H1 (cell line): ENCODE results near the gene MFAP5. TPM values are rescaled to one million over a fixed set of nuclear protein-coding genes. Genes with fewer than 3 reads are reported as not detected.
A peak's percentile ranks its signal among the peaks of the same experiment; 100 is the strongest.

Source experiments
- CTCF ChIA-PET: fragments of 300-600 bp; sonication (Branson Sonifier 250); formaldehyde crosslinking; loops from one replicate; lab custom pipeline; 2021; ENCODE audit not compliant: partially characterized antibody; lab: Charles Lee
- POLR2A ChIA-PET: fragments of 300-600 bp; sonication (Branson Sonifier 250); formaldehyde crosslinking; loops from one replicate; lab custom pipeline; 2021; ENCODE audit warnings: inconsistent platforms; ENCODE audit not compliant: partially characterized antibody; lab: Charles Lee
- DNase-seq, 2 experiments: peaks; one replicate each; pipeline versions ENCODE4 v3.0.0 to v3.0.0-alpha.2; 2010 to 2022; ENCODE audit warnings: low spot score in 2 of 2, low read depth in 1 of 2, mixed read lengths in 1 of 2
- FAIRE-seq: peaks from 2 replicates; lab custom pipeline; 2011; peaks lifted over from hg19 to GRCh38; lab: Jason Lieb, UNC
- H2AFZ ChIP-seq: 2 replicates; pipeline ENCODE4 v1.8.1; 2012; ENCODE audit warnings: low read length, inconsistent platforms
- H2AK5ac ChIP-seq: 2 replicates; pipeline ENCODE4 v1.6.1; 2013; ENCODE audit warnings: low read depth, low read length
- H2BK120ac ChIP-seq: replicated peaks from 2 replicates; pipeline ENCODE3; 2013; ENCODE audit warnings: low read depth, low read length, inconsistent platforms
- H2BK12ac ChIP-seq: 2 replicates; pipeline ENCODE4 v1.6.1; 2013; ENCODE audit warnings: low read depth, low read length
- H2BK15ac ChIP-seq: 2 replicates; pipeline ENCODE4 v1.6.1; 2013; ENCODE audit warnings: low read length
- H2BK20ac ChIP-seq: 2 replicates; pipeline ENCODE4 v1.6.1; 2013; ENCODE audit warnings: low read length
- H2BK5ac ChIP-seq: 2 replicates; pipeline ENCODE4 v1.6.1; 2013; ENCODE audit warnings: low read depth, low read length
- H3K14ac ChIP-seq: 2 replicates; pipeline ENCODE4 v1.6.1; 2013; ENCODE audit warnings: inconsistent platforms; ENCODE audit not compliant: insufficient read length
- H3K18ac ChIP-seq: 2 replicates; pipeline ENCODE4 v1.6.1; 2013; ENCODE audit warnings: low read length; ENCODE audit errors: extremely low read depth
- H3K23ac ChIP-seq: 2 replicates; pipeline ENCODE4 v1.6.1; 2013; ENCODE audit warnings: inconsistent platforms; ENCODE audit not compliant: insufficient read length
- H3K23me2 ChIP-seq: 2 replicates; pipeline ENCODE4 v1.6.1; 2013; ENCODE audit warnings: low read depth, low read length
- H3K27ac ChIP-seq: 2 replicates; pipeline ENCODE4 v1.6.1; 2011; ENCODE audit warnings: low read depth, low read length, inconsistent platforms
- H3K27me3 ChIP-seq, 4 experiments: replicated peaks in 1 of 4; 1 replicate in 1 of 4; 2 replicates in 3 of 4; pipeline versions ENCODE4 v1.6.1 to v1.8.1; 2011 to 2013; ENCODE audit warnings: low read length in 3 of 4, mild to moderate bottlenecking in 3 of 4, inconsistent platforms in 2 of 4, mixed read lengths in 2 of 4, moderate library complexity in 1 of 4; ENCODE audit not compliant: control insufficient read depth in 3 of 4, insufficient read depth in 3 of 4; ENCODE audit errors: extremely low read depth in 1 of 4
- H3K36me3 ChIP-seq, 4 experiments: 2 replicates each; pipeline versions ENCODE4 v1.6.1 to v1.8.1; 2011 to 2013; ENCODE audit warnings: mild to moderate bottlenecking in 4 of 4, low read length in 3 of 4, moderate library complexity in 2 of 4, control low read depth in 1 of 4, inconsistent platforms in 1 of 4; ENCODE audit not compliant: insufficient read depth in 4 of 4, control insufficient read depth in 2 of 4
- H3K4ac ChIP-seq: replicated peaks from 2 replicates; pipeline ENCODE3; 2013; ENCODE audit warnings: low read length, low read depth, mixed read lengths, inconsistent platforms; ENCODE audit not compliant: insufficient read length
- H3K4me1 ChIP-seq, 4 experiments: replicated peaks in 1 of 4; 1 replicate in 1 of 4; 2 replicates in 3 of 4; pipeline versions ENCODE4 v1.6.1 to v1.8.1; 2011 to 2013; ENCODE audit warnings: low read length in 3 of 4, inconsistent platforms in 2 of 4, mixed read lengths in 1 of 4; ENCODE audit not compliant: insufficient read depth in 4 of 4, control insufficient read depth in 3 of 4
- H3K4me2 ChIP-seq, 2 experiments: 2 replicates each; pipeline versions ENCODE4 v1.6.1 to v1.8.1; 2011 to 2013; ENCODE audit warnings: low read depth in 2 of 2, low read length in 2 of 2, control low read depth in 1 of 2, inconsistent platforms in 1 of 2, mild to moderate bottlenecking in 1 of 2; ENCODE audit not compliant: insufficient read depth in 1 of 2
- H3K4me3 ChIP-seq, 4 experiments: fragments of 200-600, 300-600 bp in 1 of 4; sonication (generic), shearing (Covaris generic), sonication (Bioruptor Twin) in 1 of 4; 2 replicates each; pipeline versions ENCODE4 v1.5.1 to v1.8.1; 2011 to 2016; ENCODE audit warnings: low read length in 4 of 4, low read depth in 3 of 4, control low read depth in 2 of 4, inconsistent platforms in 2 of 4, mild to moderate bottlenecking in 2 of 4, mixed read lengths in 1 of 4, moderate library complexity in 1 of 4; ENCODE audit not compliant: insufficient read depth in 2 of 4; ENCODE audit errors: extremely low read depth in 1 of 4
- H3K56ac ChIP-seq: replicated peaks from 2 replicates; pipeline ENCODE3; 2013; ENCODE audit warnings: low read depth, mild to moderate bottlenecking, mixed read lengths, low read length, inconsistent platforms; ENCODE audit not compliant: insufficient read length
- H3K79me1 ChIP-seq: 2 replicates; pipeline ENCODE4 v1.6.1; 2013; ENCODE audit warnings: low read depth, low read length, control low read depth
- H3K79me2 ChIP-seq, 2 experiments: 2 replicates each; pipeline versions ENCODE4 v1.6.1 to v1.8.1; 2012 to 2013; ENCODE audit warnings: low read length in 2 of 2, mild to moderate bottlenecking in 2 of 2, inconsistent platforms in 1 of 2; ENCODE audit not compliant: insufficient read depth in 2 of 2, control insufficient read depth in 1 of 2
- H3K9ac ChIP-seq, 4 experiments: replicated peaks in 1 of 4; 1 replicate in 1 of 4; 2 replicates in 3 of 4; pipeline versions ENCODE4 v1.6.1 to v1.8.1; 2011 to 2013; ENCODE audit warnings: low read depth in 3 of 4, low read length in 3 of 4, control low read depth in 2 of 4, mild to moderate bottlenecking in 2 of 4, moderate library complexity in 2 of 4, inconsistent platforms in 1 of 4; ENCODE audit errors: extremely low read depth in 1 of 4
- H3K9me3 ChIP-seq, 2 experiments: 2 replicates each; pipeline versions ENCODE4 v1.6.1 to v1.8.1; 2012 to 2013; ENCODE audit warnings: mild to moderate bottlenecking in 2 of 2, moderate library complexity in 2 of 2, control low read depth in 1 of 2, inconsistent platforms in 1 of 2, low read depth in 1 of 2, low read length in 1 of 2, mixed read lengths in 1 of 2; ENCODE audit not compliant: insufficient read depth in 2 of 2
- H4K20me1 ChIP-seq, 2 experiments: replicated peaks in 1 of 2; 2 replicates each; pipeline versions ENCODE3 to v1.8.1; 2011 to 2013; ENCODE audit warnings: inconsistent platforms in 2 of 2, low read length in 2 of 2, mild to moderate bottlenecking in 1 of 2; ENCODE audit not compliant: insufficient read depth in 2 of 2, control insufficient read depth in 1 of 2
- H4K5ac ChIP-seq: 2 replicates; pipeline ENCODE4 v1.6.1; 2013; ENCODE audit warnings: low read length, low read depth, mixed read lengths, inconsistent platforms; ENCODE audit not compliant: insufficient read length
- H4K8ac ChIP-seq: 2 replicates; pipeline ENCODE4 v1.8.0; 2013; ENCODE audit warnings: mild to moderate bottlenecking, moderate library complexity, low read length, inconsistent platforms; ENCODE audit not compliant: insufficient read depth; ENCODE audit errors: extremely low read depth
- H4K91ac ChIP-seq: replicated peaks from 2 replicates; pipeline ENCODE3; 2013; ENCODE audit warnings: low read length, mixed read lengths, inconsistent platforms; ENCODE audit not compliant: insufficient read length
- ATF3 ChIP-seq: IDR thresholded peaks from 2 replicates; pipeline ENCODE4 v1.6.1; 2011; ENCODE audit warnings: low read depth, mild to moderate bottlenecking, low read length; ENCODE audit not compliant: insufficient read depth
- BRCA1 ChIP-seq: IDR thresholded peaks from 2 replicates; pipeline ENCODE4 v1.6.1; 2012; ENCODE audit warnings: low read depth, low read length, improper control_type of control experiment
- CBX8 ChIP-seq: fragments of 300-800, 300-1000 bp; sonication (generic); IDR thresholded peaks from 2 replicates; pipeline ENCODE4 v1.7.1; 2016; ENCODE audit warnings: low read depth, low read length, borderline replicate concordance
- KDM1A ChIP-seq: fragments of 200-600, 300-600 bp; sonication (generic); IDR thresholded peaks from 2 replicates; pipeline ENCODE4 v1.7.1; 2016; ENCODE audit warnings: mild to moderate bottlenecking, low read length, borderline replicate concordance
- KDM5A ChIP-seq: fragments of 200-600 bp; IDR thresholded peaks from 2 replicates; pipeline ENCODE4 v1.7.1; 2012; ENCODE audit warnings: mild to moderate bottlenecking, low read length, inconsistent platforms, mixed read lengths
- MAX ChIP-seq: IDR thresholded peaks from 2 replicates; pipeline ENCODE4 v1.6.1; 2012; ENCODE audit warnings: inconsistent platforms
- POLR2A ChIP-seq, 2 experiments: IDR thresholded peaks; 1 replicate in 1 of 2; 2 replicates in 1 of 2; pipeline ENCODE4 v1.6.1; 2011; ENCODE audit warnings: low read depth in 2 of 2, low read length in 2 of 2, mild to moderate bottlenecking in 2 of 2; ENCODE audit errors: control extremely low read depth in 1 of 2
- RFX5 ChIP-seq: IDR thresholded peaks from 2 replicates; pipeline ENCODE4 v1.6.1; 2011; ENCODE audit warnings: low read depth, low read length, improper control_type of control experiment, borderline replicate concordance
- RNF2 ChIP-seq: fragments of 200-900, 300-1000 bp; sonication (generic); IDR thresholded peaks from 2 replicates; pipeline ENCODE4 v1.7.1; 2016; ENCODE audit warnings: borderline replicate concordance, low read depth, mild to moderate bottlenecking, antibody characterized with exemption, low read length; ENCODE audit not compliant: poor library complexity, severe bottlenecking; ENCODE audit errors: missing control alignments
- TAF7 ChIP-seq: optimal IDR thresholded peaks from 2 replicates; pipeline ENCODE3; 2011; ENCODE audit warnings: low read depth, mild to moderate bottlenecking, inconsistent platforms, low read length, moderate library complexity, borderline replicate concordance
- WGBS, 2 experiments: shearing (Covaris generic) in 1 of 2; methylation state at CpG; one replicate each; pipeline versions ENCODE4 v1.1.6 to v1.1.7; 2013 to 2015; ENCODE audit warnings: low lambda C conversion rate in 2 of 2, mixed read lengths in 2 of 2, inconsistent platforms in 1 of 2, low coverage in 1 of 2, missing lambda C conversion rate in 1 of 2; ENCODE audit not compliant: insufficient replicate concordance in 2 of 2, insufficient coverage in 1 of 2, insufficient read length in 1 of 2; ENCODE audit errors: extremely low coverage in 1 of 2, missing lambda C conversion rate in 1 of 2; 5-methylcytosine and 5-hydroxymethylcytosine counted together
- polyA plus RNA-seq, 7 experiments: library from polyadenylated mRNA; depleted of rRNA in 3 of 7; stranded (reverse) in 5 of 7; unstranded in 2 of 7; fragments of >200 nt in 5 of 7; fragments of 200-250 nt in 2 of 7; gene quantifications; 1 replicate in 5 of 7; 2 replicates in 1 of 7; 4 replicates in 1 of 7; pipeline versions ENCODE4 v1.2.1 to v1.2.3, GENCODE V29; 2011 to 2013; ENCODE audit warnings: missing spikeins in 2 of 7, mixed read lengths in 2 of 7
- total RNA-seq: library from RNA; stranded (reverse); fragmentation: NEBNext Ultra II Directional; extraction: Animal tissue kit (Norgen Biotek cat#: 25700); gene quantifications from 2 replicates; pipeline ENCODE4 v1.2.1, GENCODE V29; 2021

Gene MFAP5
- total and polyA plus RNA-seq, 2 of the 8 experiments (the other 6 are each of a cell fraction or from before 2014, with no cell fraction given), result 0.60 to 0.86 TPM

GRCh38 chr12:8698132-8698851 is 35.7 kb upstream of the MFAP5 start:
- H3K27ac ChIP-seq, result peak overlapping the region; percentile 92
- H3K18ac ChIP-seq, result peak overlapping the region; percentile 99
- H3K4me2 ChIP-seq, result peak overlapping the region; percentile 70 to 81
- ChIA-PET POLR2A (interaction anchor here (0.8 to 2.3 kb wide), 17 partner anchors 9 to 216 kb away, joined by 3 to 15 read pairs (median 4); partner anchors contain the start of gene PHC1), CTCF (interaction anchor here (0.5 to 1.2 kb wide), 3 partner anchors 17 to 215 kb away, joined by 3 to 5 read pairs (median 3); no protein-coding TSS in a partner anchor)
- H2AFZ ChIP-seq, result no peak overlapping the region
- H3K79me1 ChIP-seq, result no peaks in the 10 kb centered on the region
- peak overlapping the region; percentile 99 for H4K91ac ChIP-seq
- H3K27me3 ChIP-seq, result no peaks in the 10 kb centered on the region
- peaks cover 0 to 10% (median 0%) of the 10 kb centered on the region in 4 experiments; a peak in 2 of 8 replicates for H3K36me3 ChIP-seq
- H3K79me2 ChIP-seq, result peaks cover 19 to 48% of the 10 kb centered on the region in 2 experiments
- H2AK5ac ChIP-seq, result no peak overlapping the region
- no peak overlapping the region for H3K14ac ChIP-seq
- H3K56ac ChIP-seq, result peak overlapping the region; percentile 93
- H3K4me1 ChIP-seq, result peaks cover 2 to 9% (median 3%) of the 10 kb centered on the region in 4 experiments; a peak in 3 of 7 replicates
- peak overlapping the region; percentile 99 for H4K5ac ChIP-seq
- H3K23ac ChIP-seq, result no peak overlapping the region
- H4K8ac ChIP-seq, result peak overlapping the region; percentile 94; the same call in 1 of the 2 replicates
- 2% methylated on average over 37 of the region's 85 CpGs; no CpG with 5 or more reads in 1 of the 2 experiments for WGBS, 2 experiments
- peak overlapping the region; percentile 75 to 92 (median 86) for H3K9ac ChIP-seq
- H4K20me1 ChIP-seq, result peaks cover under 1 to 7% of the 10 kb centered on the region in 2 experiments
- peak overlapping the region; percentile 99 for H3K4ac ChIP-seq
- peaks cover 6% of the 10 kb centered on the region; the same call in 1 of the 2 replicates for H3K23me2 ChIP-seq
- H3K4me3 ChIP-seq, result peak overlapping the region; percentile 69 to 92 (median 74)
- peak overlapping the region; percentile 94; the same call in 1 of the 2 replicates for H2BK12ac ChIP-seq
- no peaks in the 10 kb centered on the region for H3K9me3 ChIP-seq
- H2BK120ac ChIP-seq, result no peak overlapping the region
- DNase-seq (peak in 1 of 2 experiments; percentile 78), FAIRE-seq (no peak)
- H2BK20ac ChIP-seq, result no peak overlapping the region
- no peak overlapping the region; the same call in 1 of the 2 replicates for H2BK15ac ChIP-seq
- H2BK5ac ChIP-seq, result peak overlapping the region; percentile 99
- TF ChIP-seq MAX (peak; percentile 76), RNF2 (no peak), TAF7 (peak; percentile 11), ATF3 (peak; percentile 47; the same call in 1 of the 2 replicates), CBX8 (no peak), KDM1A (no peak), RFX5 (no peak), BRCA1 (no peak), KDM5A (no peak), POLR2A (IDR thresholded peaks at IDR 0.05; ENCODE audit: control extremely low read depth in 1 of 2, low read depth in 2 of 2, low read length in 2 of 2) (peak in 1 of 2 experiments; percentile 52; a peak in 2 of 3 replicates)
